HG03469 (cell line): Measurements from ENCODE around the gene PDLIM5.
"Not testable (repeated sequence)": the region's sequence is repeated elsewhere in the genome, so short reads cannot be mapped to it uniquely, and the experiment has no call there.

Source experiments
- ATAC-seq: cut with Tn5 transposase; IDR thresholded peaks from one replicate; pipeline ENCODE4 v1.9.1; 2021; ENCODE audit warnings: mild to moderate bottlenecking, moderate library complexity, moderate number of reproducible peaks; ENCODE audit not compliant: unreplicated experiment

PDLIM5 gene

GRCh38 chr4:94583914-94584641 lies 132.3 kb downstream of the PDLIM5 start:
- no peak for ATAC-seq

GRCh38 chr4:94588896-94589693 lies 137.4 kb downstream of the PDLIM5 start:
- no peak for ATAC-seq

- ATAC-seq: no peak
Measured at GRCh38 chr4:94590493-94590892, 138.8 kb downstream of the PDLIM5 start.

DNA sequence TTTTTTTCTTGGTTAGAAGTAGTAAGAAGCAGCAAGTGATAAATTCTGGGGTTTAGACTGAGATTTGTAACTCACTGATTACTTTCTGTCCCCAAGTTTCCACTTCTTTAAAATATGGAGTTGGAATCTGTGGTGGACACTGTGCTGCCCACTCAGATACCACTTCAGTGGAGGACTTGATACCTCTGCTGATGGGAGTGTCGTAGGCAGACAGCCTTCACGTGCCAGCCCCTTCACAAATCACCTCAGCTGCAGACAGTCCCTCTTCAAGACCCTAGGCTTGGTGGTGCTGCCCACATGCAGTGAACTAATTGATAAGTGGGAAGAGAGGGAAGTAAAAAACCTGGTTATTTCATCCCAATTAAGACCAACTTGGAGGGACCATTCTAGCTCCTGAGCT lies 139.5 kb downstream of the PDLIM5 start:
- no peak for ATAC-seq

- no peak for ATAC-seq
Measured at GRCh38 chr4:94595013-94595412, 143.3 kb downstream of the PDLIM5 start.

GRCh38 chr4:94595880-94596483 lies 144.2 kb downstream of the PDLIM5 start:
- ATAC-seq: peak; percentile 60

DNA sequence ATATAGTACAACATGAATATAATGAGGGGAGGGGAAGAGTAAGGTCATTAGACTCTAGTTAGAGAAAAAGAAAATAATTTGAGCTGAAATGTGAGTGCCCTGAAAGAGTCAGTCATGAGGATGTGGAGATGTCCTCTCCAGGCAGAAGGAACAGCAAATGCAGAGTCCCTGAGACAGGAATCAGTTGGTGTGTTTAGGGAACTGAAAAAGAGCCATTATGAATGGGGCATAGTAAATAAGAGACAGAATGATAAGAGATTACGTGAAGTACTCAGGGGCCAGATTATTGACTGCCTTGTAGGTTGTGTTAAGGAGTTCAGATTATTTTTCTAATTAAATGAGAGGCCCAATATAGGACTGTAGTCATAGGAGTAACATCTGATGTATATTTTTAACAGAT lies 147.0 kb downstream of the PDLIM5 start:
- no peak for ATAC-seq

- ATAC-seq: no peak
Measured at GRCh38 chr4:94603170-94603747, 151.5 kb downstream of the PDLIM5 start.

- ATAC-seq: no peak
Measured at GRCh38 chr4:94605241-94605805, 153.6 kb downstream of the PDLIM5 start.

DNA sequence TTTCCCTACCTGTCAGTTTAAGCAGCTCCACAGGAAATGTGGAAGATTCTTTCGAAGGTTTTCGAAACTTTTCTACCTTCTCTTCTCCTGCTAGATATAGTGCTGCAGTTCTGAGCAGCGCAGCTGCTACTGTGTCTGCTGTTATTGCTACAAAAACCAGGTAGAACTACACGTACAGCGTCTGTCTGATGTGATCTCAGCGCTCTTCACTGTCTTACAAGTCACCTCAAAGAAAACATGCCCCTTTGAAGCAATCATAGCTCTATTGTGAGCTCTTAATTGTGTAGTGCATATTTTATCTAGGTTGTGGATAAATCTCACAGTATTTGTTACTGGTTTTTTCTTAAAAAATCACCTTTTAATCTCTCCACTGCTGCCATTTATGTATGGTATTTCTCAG lies 158.4 kb downstream of the PDLIM5 start:
- ATAC-seq: no peak

DNA sequence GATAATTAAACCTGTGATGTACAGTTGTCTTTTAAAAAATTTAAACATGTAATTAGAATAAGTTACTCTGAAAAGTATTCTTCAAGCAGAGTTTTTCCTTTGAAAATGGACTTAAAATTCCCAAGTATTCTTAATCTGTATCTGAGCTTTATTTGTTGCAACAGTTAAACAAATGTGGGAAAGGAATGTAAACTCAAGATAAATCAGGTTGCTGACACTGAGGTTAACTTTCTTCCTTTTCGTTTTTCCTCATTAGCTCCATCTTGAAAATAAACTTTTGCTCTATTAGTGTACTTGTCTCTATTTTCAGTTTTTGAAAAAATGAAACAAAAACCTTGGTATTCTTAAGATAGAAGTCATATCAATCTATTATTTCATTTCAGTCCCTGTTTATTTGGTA lies 161.5 kb downstream of the PDLIM5 start:
- ATAC-seq: no peak

DNA sequence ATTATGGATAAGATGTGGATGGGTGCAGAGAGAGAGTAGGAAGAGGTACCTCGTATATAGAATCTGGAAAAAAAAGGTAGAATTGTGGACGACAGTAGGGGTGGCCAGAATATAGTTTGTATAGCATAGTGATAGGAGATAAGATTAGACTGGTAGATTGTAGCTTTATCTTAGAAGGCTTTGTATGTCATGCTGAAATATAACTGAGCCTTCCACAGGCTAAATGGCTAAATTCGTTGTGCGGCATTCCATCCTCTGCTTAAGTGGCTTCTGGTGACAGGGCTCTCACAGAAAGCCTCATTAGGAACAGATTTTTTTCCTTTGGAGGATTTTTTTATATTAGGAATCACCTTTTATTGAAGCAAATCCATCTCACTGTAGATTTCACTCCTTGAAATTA lies 163.7 kb downstream of the PDLIM5 start:
- no peak for ATAC-seq

- ATAC-seq: peak; percentile 52
Measured at GRCh38 chr4:94621491-94622080, 169.8 kb downstream of the PDLIM5 start.

GRCh38 chr4:94623126-94623911 lies 171.6 kb downstream of the PDLIM5 start:
- no peak for ATAC-seq

DNA sequence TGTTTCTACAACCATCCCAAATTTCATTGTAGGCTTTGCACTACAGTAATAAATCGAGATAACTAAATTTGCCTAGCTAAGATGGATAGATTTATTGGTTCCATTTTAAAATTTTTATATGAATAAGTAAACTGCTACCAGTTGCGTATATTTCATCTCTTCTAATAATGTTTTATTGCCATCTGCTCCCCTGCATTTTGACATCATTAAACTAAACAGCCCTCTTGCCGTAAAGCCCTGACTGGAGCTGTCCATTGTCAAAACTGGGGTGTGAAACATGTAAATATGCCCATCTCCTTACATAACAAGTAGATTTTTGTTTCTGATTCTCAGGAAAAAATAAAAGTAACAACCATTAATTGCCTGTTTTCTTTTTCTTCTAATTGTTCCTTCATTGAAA lies 175.2 kb downstream of the PDLIM5 start:
- ATAC-seq: no peak

GRCh38 chr4:94629058-94629457 lies 177.3 kb downstream of the PDLIM5 start:
- not testable (repeated sequence) for ATAC-seq

DNA sequence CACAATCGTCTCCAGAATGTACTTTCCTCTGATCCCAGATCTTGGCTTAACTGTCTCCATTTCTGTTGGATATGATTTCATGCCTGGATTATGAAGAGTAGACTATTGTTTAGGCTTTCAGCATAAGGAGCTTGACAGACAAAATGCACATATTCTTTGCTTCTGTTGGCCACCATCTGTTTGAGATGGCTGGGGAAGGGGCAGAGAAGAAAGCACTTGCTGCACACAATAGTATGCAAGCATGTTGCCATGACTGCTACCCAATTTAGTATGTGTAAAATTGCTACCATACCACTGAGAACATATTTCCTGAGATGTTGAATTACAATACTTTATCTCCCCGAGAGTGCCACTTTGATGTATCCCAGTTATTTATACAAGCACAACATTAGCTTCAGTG lies 178.1 kb downstream of the PDLIM5 start:
- no peak for ATAC-seq

GRCh38 chr4:94634271-94634670 lies 182.5 kb downstream of the PDLIM5 start:
- no peak for ATAC-seq

GRCh38 chr4:94635177-94635576 lies 183.4 kb downstream of the PDLIM5 start:
- ATAC-seq: no peak

DNA sequence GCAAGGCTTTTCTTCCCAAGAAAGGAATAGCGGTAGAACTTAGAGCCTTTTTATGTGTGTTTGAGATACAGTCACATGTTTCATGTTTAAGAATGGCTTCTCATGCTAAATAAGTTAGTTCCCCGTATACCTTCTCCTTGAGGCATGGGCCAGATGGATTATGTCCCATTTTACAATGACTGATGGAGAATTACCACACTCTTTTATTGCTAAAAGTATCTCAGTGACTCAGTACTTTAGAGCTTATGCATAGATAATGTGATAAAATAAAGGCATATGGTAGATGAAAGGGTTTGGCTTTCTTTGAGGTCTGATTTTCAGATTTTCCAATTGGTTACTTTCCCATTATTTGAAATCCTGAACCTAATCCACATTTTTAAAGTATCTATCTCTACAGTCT lies 184.3 kb downstream of the PDLIM5 start:
- ATAC-seq: no peak
